ENCODE data around the gene TEK. TPM values are rescaled to one million over a fixed set of nuclear protein-coding genes. Genes with fewer than 3 reads are reported as not detected.
A peak's percentile ranks its signal among the peaks of the same experiment; 100 is the strongest.

Gene TEK
- polyA plus RNA-seq, 1 donor (not counting 4 experiments of a cell fraction or from before 2014, with no cell fraction given), result 0.03 TPM

DNA sequence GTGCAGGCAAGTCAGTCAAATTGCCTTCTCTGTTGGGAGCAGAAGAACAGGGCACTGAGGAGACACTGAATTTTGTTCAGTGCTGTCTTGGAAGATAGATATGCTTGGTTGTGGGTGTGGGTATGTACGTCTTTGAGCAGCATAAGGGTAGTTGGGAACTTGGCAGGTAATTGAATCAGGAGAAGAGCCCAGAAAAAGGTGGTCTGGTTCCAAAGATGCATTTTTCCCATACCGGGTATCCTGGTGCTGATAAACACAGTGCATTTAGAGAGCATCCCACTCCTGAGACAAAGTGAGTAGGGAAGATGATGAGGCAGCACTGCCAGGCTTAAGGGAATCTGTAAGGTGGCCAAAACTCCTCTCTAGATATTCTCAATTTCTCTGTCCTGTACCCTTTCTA, 40.6 kb downstream of the TEK start:
- Histone ChIP-seq H3K4me1 (ENCODE audit: control insufficient read depth, extremely low read depth, insufficient read depth, low read length) (peaks cover 24% of the 10 kb centered on the region), H3K9me3 (ENCODE audit: control insufficient read depth, low read depth, low read length) (no peaks in the 10 kb centered on the region), H2AFZ (ENCODE audit: control insufficient read depth, low read length) (no peak overlapping the region), H3K27ac (ENCODE audit: control insufficient read depth, insufficient read depth, low read length) (no peak overlapping the region), H3K9ac (ENCODE audit: control insufficient read depth, extremely low read depth, insufficient read depth, low read length) (no peak overlapping the region), H3K27me3 (ENCODE audit: control insufficient read depth, extremely low read depth, insufficient read depth, low read length) (no peaks in the 10 kb centered on the region), H3K79me2 (ENCODE audit: control insufficient read depth, insufficient read depth, low read length) (no peaks in the 10 kb centered on the region), H3K36me3 (ENCODE audit: control insufficient read depth in 2 of 2, extremely low read depth in 1 of 2, insufficient read depth in 2 of 2, low read length in 2 of 2) (no peaks in the 10 kb centered on the region), H4K20me1 (ENCODE audit: control insufficient read depth, extremely low read depth, insufficient read depth, low read length) (no peaks in the 10 kb centered on the region), H3K9me1 (ENCODE audit: control insufficient read depth, extremely low read depth, insufficient read depth, low read length) (no peaks in the 10 kb centered on the region), H3K4me3 (ENCODE audit: control insufficient read depth in 2 of 3, extremely low read depth in 1 of 3, insufficient read depth in 2 of 3, low read depth in 1 of 3, low read length in 3 of 3) (no peak overlapping the region), H3K4me2 (ENCODE audit: control insufficient read depth, extremely low read depth, insufficient read depth, low read depth, low read length) (no peak overlapping the region)
- dilution Hi-C loops (cut with MboI; ENCODE audit: extremely low pct_ligation_motif_present, low sequenced_read_pairs), result no loop called here
- DNase-seq (ENCODE audit: low read depth, low spot score), result no peak
- no peak for FAIRE-seq
- TF ChIP-seq EZH2 (IDR thresholded peaks at IDR 0.05; ENCODE audit: low read length), result no peak
- TF ChIP-seq, protein P1, sequence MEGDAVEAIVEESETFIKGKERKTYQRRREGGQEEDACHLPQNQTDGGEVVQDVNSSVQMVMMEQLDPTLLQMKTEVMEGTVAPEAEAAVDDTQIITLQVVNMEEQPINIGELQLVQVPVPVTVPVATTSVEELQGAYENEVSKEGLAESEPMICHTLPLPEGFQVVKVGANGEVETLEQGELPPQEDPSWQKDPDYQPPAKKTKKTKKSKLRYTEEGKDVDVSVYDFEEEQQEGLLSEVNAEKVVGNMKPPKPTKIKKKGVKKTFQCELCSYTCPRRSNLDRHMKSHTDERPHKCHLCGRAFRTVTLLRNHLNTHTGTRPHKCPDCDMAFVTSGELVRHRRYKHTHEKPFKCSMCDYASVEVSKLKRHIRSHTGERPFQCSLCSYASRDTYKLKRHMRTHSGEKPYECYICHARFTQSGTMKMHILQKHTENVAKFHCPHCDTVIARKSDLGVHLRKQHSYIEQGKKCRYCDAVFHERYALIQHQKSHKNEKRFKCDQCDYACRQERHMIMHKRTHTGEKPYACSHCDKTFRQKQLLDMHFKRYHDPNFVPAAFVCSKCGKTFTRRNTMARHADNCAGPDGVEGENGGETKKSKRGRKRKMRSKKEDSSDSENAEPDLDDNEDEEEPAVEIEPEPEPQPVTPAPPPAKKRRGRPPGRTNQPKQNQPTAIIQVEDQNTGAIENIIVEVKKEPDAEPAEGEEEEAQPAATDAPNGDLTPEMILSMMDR (optimal IDR thresholded peaks at IDR 0.05 in 1 of 3, IDR thresholded peaks at IDR 0.05 in 1 of 3, conservative IDR thresholded peaks at IDR 0.05 in 1 of 3; ENCODE audit: extremely low read depth in 1 of 3, insufficient read depth in 2 of 3, low read length in 3 of 3), result no peak

DNA sequence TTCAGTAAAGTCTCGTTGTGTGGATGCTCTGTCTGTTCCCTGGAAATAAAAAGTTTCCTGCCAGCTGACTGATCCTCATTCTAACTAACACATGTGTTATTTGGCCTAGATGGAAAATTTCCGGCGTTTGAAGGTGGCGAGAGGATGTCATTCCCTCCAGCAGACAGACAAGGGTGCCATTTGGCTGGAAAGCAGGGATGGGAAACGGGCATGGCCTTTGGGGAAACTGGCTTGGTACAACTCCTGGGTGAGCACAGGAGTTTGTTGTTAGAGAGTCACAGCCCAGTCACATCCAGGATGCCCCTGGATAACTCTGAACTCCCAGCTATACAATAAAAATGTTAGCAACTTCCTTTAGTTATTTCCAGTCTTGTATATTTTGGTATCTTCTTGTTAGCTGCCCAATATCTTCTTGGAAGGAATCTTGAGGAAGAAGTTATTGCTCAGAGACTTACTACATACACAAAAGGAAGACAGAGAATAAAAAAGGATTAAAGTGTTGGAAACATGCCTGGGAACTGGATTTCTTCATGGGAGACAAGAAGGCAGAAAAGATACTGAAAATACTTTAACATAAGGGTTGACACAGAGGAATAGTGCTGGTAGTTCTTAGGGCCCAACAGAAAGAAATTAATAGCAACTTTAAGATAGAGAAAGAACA, 41.9 kb downstream of the TEK start:
- Histone ChIP-seq H2AFZ (ENCODE audit: control insufficient read depth, low read length) (peak overlapping the region; percentile 41), H3K9me1 (ENCODE audit: control insufficient read depth, extremely low read depth, insufficient read depth, low read length) (no peaks in the 10 kb centered on the region), H4K20me1 (ENCODE audit: control insufficient read depth, extremely low read depth, insufficient read depth, low read length) (no peaks in the 10 kb centered on the region), H3K27ac (ENCODE audit: control insufficient read depth, insufficient read depth, low read length) (no peak overlapping the region), H3K4me3 (ENCODE audit: control insufficient read depth in 2 of 3, extremely low read depth in 1 of 3, insufficient read depth in 2 of 3, low read depth in 1 of 3, low read length in 3 of 3) (no peak overlapping the region), H3K9me3 (ENCODE audit: control insufficient read depth, low read depth, low read length) (no peaks in the 10 kb centered on the region), H3K79me2 (ENCODE audit: control insufficient read depth, insufficient read depth, low read length) (no peaks in the 10 kb centered on the region), H3K9ac (ENCODE audit: control insufficient read depth, extremely low read depth, insufficient read depth, low read length) (no peak overlapping the region), H3K27me3 (ENCODE audit: control insufficient read depth, extremely low read depth, insufficient read depth, low read length) (no peaks in the 10 kb centered on the region), H3K4me2 (ENCODE audit: control insufficient read depth, extremely low read depth, insufficient read depth, low read depth, low read length) (no peak overlapping the region), H3K36me3 (ENCODE audit: control insufficient read depth in 2 of 2, extremely low read depth in 1 of 2, insufficient read depth in 2 of 2, low read length in 2 of 2) (no peaks in the 10 kb centered on the region), H3K4me1 (ENCODE audit: control insufficient read depth, extremely low read depth, insufficient read depth, low read length) (peaks cover 29% of the 10 kb centered on the region)
- TF ChIP-seq EZH2 (IDR thresholded peaks at IDR 0.05; ENCODE audit: low read length), result no peak
- TF ChIP-seq, protein P1 (optimal IDR thresholded peaks at IDR 0.05 in 1 of 3, IDR thresholded peaks at IDR 0.05 in 1 of 3, conservative IDR thresholded peaks at IDR 0.05 in 1 of 3; ENCODE audit: extremely low read depth in 1 of 3, insufficient read depth in 2 of 3, low read length in 3 of 3), result no peak
- DNase-seq (ENCODE audit: low read depth, low spot score) (no peak), FAIRE-seq (peak; percentile 41)
- dilution Hi-C loops (cut with MboI; ENCODE audit: extremely low pct_ligation_motif_present, low sequenced_read_pairs), result no loop called here
